GM13976 (cell line): Measurements from ENCODE around the gene WNK2.

Experiments used
- DNase-seq: peaks from one replicate; pipeline ENCODE4 v3.0.0; 2012; ENCODE audit warnings: low spot score
- CTCF ChIP-seq: IDR thresholded peaks from 2 replicates; pipeline ENCODE4 v1.5.1; 2012; ENCODE audit warnings: borderline replicate concordance, mild to moderate bottlenecking; ENCODE audit not compliant: insufficient read depth; ENCODE audit errors: extremely low read depth, missing control alignments, control extremely low read depth
- in situ Hi-C: fragments of 300-500 bp; cut with MboI; formaldehyde crosslinking; loops from one replicate; pipeline ENCODE4 v1.12.0; 2022; ENCODE audit warnings: low sequenced_read_pairs, mixed read lengths, inconsistent platforms; ENCODE audit not compliant: unreplicated experiment

The WNK2 gene

GRCh38 chr9:93234600-93234999, 50.7 kb downstream of the WNK2 start:
- TF ChIP-seq CTCF, result no peak
- no peak for DNase-seq
- in situ Hi-C loops, result no loop called here

GRCh38 chr9:93235300-93235960, 51.5 kb downstream of the WNK2 start:
- DNase-seq, result no peak
- no peak for TF ChIP-seq CTCF
- in situ Hi-C loops, result no loop called here

DNA sequence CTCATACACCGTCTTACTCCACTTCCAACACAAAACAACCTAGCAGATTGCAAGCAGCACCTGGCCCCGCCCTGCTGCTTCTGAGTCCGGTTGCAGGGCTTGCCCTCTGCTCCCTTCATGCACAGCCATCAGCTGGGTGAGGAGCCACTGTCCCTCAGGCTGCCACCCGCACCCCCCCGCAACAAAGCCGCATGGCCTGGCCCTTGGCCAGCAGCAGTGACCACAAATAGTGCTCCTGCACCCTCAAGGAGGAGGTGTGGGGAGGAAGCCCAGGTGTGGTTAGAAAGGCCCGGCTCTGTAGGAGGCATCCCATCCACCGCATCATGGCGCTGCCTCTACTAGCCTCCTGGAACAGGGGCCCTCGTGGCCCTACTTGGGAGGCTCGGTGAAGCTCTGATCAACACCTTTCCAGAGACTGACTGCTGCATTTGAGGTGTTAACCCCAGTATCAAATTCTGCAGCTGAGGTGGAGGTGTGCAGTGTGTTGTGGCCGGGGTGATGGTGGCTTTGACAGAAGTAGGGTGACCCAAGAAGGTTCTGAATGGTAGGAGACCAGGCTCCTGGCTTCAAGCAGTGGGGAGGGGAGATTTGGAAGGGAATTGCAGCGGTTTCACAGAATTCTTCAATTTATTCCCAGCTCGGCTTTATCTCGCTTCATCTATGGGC, 52.7 kb downstream of the WNK2 start:
- DNase-seq, result no peak
- no peak for TF ChIP-seq CTCF
- in situ Hi-C loops, result no loop called here

- no peak for TF ChIP-seq CTCF
- in situ Hi-C loops, result no loop called here
- DNase-seq, result no peak
Observed at GRCh38 chr9:93237540-93237939, 53.6 kb downstream of the WNK2 start.

DNA sequence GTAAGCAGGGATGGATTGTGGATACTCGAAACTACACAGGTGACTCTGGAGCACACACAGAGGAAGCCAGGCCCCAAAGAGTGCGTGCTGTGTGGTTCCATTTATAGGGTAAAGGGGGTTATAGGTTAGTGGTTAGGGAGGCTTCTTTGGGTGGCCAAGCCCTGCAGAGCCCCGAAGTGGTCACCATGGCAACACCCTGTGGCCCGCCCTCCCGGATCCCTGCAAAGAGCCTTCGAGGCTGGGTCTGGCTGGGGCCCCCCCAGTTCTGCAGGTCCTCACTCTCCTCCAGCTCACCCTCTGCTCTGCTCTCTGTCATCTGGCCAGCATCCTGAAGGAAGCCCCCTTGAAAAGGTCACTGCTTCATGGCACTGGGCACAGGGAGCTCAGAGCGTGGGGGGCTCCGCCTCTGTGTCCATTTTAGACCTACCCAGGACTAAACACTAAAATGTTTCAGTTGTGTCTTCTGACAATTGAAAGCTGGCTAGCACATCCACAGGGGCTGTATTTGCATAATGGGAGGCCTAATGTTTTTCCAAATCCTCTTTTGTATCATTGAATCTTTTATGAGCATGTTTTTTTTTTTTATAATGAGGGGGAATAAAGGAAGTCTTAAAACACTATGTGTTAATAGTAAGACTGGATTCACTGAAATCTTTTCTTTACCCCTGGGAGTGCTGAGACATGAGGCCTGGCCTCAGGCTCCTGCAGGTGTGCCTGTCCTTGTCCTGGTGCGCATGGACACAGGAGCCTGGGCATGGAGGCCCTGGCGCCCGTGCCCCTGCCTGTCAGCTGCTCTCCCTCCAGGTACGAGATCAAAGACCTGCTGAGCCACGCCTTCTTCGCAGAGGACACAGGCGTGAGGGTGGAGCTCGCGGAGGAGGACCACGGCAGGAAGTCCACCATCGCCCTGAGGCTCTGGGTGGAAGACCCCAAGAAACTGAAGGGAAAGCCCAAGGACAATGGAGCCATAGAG, 55.3 kb downstream of the WNK2 start:
- DNase-seq, result no peak
- in situ Hi-C loops, result no loop called here
- no peak for TF ChIP-seq CTCF

- DNase-seq, result no peak
- no peak for TF ChIP-seq CTCF
- in situ Hi-C loops, result no loop called here
Observed at GRCh38 chr9:93240891-93241334, 57.0 kb downstream of the WNK2 start.
